Activated CD4-positive, alpha-beta T cell treated with anti-CD3 and anti-CD28 coated beads for 24 hours (primary cell): ENCODE measurements around the gene PPBP.
"Not testable (repeated sequence)": the region's sequence is repeated elsewhere in the genome, so short reads cannot be mapped to it uniquely, and the experiment has no call there.

ENCODE experiments used
- DNase-seq, 2 donors: peaks; one replicate each; pipeline ENCODE4 v3.0.0-alpha.2; 2020; ENCODE audit warnings: low read depth in 2 of 2

PPBP gene

GRCh38 chr4:73992050-73992449, 4.1 kb upstream of the PPBP start:
- no peak for DNase-seq

DNA sequence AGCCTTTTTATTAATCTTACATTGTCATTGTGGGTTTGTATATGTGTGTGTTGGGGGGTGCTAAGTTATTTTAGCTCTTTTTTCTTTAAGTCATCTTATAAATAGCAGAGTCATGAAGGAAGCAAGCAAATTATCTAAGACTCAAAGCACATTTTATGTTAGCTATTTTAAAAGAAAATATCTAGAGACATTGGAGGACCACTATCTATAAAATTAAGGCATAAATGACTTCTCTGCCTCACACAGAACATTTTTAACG, 3.7 kb upstream of the PPBP start:
- no peak for DNase-seq

DNA sequence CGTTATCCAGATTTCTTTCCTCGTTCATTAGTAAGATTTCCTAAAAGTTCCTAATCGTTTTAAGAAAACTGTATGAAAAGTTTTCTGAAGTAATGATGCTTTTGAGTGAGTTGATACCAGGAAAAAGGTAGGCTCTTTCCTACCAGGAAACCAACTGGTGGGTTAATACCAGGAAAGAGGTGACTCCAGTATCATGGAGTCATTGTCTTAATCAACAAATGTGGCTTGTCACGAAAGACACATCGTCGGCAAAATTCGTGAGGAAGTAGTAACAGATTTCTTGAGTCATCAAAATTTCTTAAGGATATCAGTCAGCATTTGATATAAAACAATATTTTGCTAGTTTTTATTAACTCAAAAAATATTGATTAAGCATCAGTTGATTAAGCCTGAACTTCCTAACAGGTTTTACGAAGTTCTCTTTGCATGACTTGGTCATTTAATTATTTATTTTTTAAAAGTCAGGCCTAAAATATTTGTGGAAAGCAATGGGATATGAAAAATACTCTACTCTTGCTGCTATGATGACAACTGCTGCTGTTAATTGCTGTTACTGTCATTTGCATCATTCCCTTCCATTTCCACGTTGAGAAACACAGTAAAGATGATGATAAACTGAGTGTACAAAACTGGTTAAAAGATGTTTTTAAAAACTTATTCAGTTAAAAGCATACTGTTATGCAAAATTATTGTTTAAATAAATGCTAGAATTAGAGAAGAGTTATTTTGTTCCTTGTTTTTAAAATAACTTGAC, 3.2 kb upstream of the PPBP start:
- DNase-seq = no peak

GRCh38 chr4:73989928-73990327, 1.9 kb upstream of the PPBP start:
- no peak for DNase-seq

DNA sequence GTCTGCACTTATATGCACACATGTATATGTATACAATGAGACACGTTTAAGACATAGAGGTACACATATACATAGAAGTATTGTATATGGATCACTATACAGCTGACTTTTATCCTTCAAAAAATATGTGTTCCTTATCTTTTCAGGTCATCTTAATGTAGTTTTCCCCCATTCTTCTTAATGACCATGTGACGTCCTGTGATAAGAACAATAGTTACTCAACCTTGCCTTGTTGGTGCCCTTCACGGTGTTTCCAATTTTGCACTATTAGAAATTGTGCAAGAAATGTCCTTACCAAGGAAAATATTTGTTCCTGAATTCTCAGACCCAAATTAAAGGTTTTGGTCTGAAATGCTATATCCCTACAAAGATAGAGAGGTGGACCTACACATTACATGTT, 1.0 kb upstream of the PPBP start:
- no peak for DNase-seq

DNA sequence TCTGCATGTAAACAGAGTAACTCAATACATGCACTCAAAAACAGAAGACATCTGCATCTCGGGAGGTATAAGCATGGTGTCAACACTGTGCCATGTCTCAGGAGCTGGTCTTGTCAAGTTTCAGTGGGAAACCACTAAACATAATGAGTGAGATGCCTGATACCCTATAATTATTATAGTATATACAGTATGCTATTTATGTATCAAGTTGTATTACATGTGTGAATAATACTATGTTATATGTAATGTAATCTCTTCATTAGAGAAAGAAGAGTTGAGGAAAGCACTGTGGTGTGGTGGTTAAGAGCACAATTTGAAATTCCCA, 2.5 kb downstream of the PPBP start:
- DNase-seq = no peak

DNA sequence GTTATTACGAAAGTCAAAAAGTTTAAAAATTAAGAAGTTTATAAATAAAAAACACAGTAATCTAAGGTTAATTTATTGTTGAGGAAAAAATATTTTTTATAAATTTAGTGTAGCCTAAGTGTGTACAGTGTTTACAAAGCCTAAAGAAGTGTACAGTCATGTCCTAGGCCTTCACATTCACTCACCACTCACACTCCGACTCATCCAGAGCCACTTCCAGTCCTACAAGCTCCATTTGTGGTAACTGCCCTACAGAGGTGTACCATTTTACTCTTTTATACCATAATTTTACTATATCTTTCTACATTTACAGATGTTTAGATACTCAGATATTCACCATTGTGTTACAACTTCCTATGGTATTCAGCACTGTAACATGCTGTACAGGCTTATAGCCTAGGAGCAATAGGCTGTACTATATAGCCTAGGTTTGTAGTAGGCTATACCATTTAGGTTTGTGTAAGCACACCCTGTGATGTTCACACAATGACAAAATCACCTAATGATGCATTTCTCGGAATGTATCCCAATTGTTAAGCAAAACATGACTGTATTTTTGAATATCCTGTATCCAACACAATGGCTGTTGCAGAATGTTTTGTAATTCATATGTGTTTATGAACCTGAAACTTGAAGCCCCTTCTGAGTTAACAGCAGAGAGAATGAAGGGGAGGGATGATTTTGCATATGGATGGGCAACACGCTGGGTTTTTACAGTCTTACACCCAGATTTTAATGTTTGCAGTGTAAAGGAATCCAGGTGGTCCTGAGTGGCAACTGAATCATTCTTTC, 3.1 kb downstream of the PPBP start:
- DNase-seq = no peak

GRCh38 chr4:73981175-73981574, 6.8 kb downstream of the PPBP start:
- not testable (repeated sequence) for DNase-seq

DNA sequence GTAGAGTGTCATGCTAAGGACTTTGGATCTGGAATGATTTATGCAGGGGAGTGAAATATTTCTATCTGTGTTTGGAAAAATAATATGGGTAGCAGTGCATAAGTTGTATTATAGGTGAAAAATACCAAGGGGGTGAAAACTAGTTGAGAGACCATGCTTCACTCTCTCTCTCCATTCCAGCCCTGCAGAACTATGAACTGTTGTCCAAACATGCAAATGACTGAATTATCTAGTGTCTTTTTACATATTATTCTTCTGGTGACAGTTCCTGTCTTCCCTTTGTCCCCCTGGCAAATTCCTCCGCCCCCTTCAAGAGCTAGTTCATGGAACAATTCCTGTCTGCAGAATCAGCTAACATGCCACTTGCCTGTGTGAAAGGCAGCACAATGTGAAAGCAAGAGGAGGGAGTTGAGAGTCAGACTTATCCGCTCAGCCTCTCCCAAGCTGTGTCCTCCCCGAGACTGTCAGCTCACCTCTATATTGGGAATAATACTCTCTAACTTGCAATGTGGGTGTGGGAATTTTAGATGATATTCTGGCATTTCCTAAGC, 8.5 kb downstream of the PPBP start:
- no peak for DNase-seq

GRCh38 chr4:73978886-73979285, 9.1 kb downstream of the PPBP start:
- DNase-seq = no peak

DNA sequence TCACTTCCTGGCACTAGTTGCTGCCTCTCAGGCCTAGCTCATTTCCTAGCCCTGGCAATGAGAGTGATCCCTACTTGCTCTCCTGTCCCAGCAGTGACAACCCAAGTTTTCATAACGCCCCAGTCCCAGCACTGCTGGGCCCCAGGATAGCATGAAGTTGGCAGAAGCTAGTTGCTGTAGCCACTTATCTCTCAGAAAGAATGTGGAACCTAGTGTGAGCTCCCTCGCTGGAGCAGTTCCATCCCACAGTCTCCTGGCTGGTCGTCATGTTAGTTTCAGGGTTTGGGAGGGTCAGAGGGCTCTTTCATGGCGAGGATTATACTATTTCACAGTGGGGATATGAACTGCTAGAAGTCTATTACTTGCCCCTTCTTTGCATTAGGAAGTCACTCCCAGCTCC, 11.3 kb downstream of the PPBP start:
- DNase-seq = no peak

DNA sequence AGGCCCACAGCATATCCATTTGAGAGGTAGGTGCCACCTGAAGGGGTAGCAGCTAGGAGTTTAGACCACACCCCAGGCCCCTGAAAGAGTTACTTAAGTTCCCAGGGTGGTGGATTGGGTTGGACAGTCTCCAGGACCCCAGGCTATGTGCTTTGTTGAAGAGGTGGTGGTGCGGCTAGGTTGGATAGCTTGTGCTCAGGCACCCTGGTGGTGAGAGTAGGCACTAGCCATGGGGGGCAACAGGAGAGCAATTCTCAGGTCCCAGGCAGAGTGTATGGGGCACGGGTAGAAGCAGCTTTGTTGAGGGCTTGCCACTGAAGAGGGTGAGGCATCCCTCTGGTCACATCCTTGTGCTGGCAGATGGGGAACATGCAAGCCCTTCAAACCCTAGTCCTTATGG, 11.8 kb downstream of the PPBP start:
- DNase-seq = no peak

GRCh38 chr4:73974352-73974751, 13.6 kb downstream of the PPBP start:
- DNase-seq = no peak

GRCh38 chr4:73970945-73971344, 17.0 kb downstream of the PPBP start:
- DNase-seq = no peak

DNA sequence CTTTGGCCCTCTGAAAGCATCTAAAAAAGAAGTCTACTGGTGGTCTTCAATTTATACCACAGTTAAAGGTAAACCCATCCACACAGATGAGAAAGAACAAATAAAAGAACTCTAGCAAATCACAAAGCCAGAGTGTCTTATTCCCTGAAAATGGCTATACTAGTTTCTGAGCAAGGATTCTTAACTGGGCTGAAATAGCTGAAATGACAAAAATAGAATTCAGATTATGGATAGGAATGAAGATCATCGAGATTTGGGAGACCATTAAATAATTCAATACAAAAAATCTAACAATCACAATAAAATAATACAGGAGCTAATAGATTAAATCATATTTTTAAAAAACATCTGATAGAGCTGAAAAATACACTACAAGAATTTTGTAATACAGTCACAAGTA, 18.0 kb downstream of the PPBP start:
- DNase-seq = no peak

GRCh38 chr4:73967866-73968265, 20.1 kb downstream of the PPBP start:
- DNase-seq = no peak

GRCh38 chr4:73964862-73965611, 23.0 kb downstream of the PPBP start:
- no peak for DNase-seq

DNA sequence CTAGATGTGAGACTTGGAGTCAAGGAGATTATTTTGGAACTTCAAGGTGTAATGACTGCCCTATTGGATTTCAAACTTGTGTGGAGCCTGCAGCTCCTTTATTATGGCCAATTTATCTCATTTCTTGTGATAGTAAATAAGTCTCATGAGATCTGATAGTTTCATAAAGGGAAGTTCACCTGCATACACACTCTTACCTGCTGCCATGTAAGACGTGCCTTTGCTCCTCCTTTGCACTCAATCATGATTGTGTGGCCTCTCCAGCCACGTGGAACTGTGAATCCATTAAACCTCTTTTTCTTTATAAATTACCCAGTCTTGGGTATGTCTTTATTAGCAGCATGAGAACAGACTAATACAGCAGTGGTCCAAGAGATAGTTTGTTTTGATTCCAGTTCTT, 25.3 kb downstream of the PPBP start:
- no peak for DNase-seq

DNA sequence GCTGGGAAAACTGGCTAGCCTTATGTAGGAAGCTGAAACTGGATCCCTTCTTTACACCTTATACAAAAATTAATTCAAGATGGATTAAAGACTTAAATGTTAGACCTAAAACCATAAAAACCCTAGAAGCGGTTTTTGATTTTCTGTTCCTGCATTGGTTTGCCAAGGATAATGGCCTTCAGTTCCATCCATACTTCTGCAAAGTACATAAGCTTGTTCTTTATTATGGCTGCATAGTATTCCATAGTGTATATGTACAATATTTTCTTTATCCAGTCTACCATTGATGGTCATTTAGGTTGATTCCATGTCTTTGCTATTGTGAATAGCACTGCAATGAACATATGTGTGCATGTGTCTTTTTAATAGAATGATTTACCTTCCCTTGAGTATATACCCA, 28.9 kb downstream of the PPBP start:
- not testable (repeated sequence) for DNase-seq

DNA sequence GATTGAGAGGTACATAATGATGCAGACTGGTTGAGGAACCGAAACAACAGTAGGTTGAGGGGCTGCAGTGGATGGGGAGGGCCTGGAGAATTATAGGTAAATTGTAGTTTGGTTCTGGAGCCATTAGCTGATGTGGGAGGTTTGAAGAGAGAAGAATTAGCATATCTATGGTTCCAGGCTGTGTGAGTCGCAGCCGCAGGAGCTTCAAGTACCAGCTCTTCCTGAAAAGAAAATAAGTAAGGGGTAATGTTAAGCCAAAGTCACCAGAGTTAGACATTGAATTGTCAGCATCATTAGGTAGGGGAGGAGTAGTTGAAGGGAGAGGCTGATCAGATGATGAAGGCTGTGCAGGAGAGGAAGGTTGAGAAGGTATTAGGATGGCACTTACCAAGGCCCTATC, 35.6 kb downstream of the PPBP start:
- DNase-seq = no peak

- DNase-seq = not testable (repeated sequence)
Observed at GRCh38 chr4:73950376-73950920, 37.5 kb downstream of the PPBP start.

GRCh38 chr4:73948990-73949706, 38.8 kb downstream of the PPBP start:
- no peak for DNase-seq
